Activated CD4-positive, alpha-beta T cell treated with anti-CD3 and anti-CD28 coated beads for 36 hours (primary cell): ENCODE data around the gene AGBL1. TPM values are rescaled to one million over a fixed set of nuclear protein-coding genes. Genes with fewer than 3 reads are reported as not detected.

ENCODE experiments used
- ATAC-seq: fragments of 200-7000 bp; cut with Tn5 transposase; one replicate; pipeline ENCODE4 v1.10.0; 2021; ENCODE audit warnings: mild to moderate bottlenecking, moderate library complexity
- CTCF ChIA-PET: fragments of 350-600 bp; sonication (Branson Sonifier 250); formaldehyde crosslinking; loops from one replicate; lab custom pipeline; 2021; ENCODE audit warnings: antibody characterized with exemption; lab: Charles Lee
- POLR2A ChIA-PET: fragments of 350-600 bp; sonication (Branson Sonifier 250); formaldehyde crosslinking; loops from one replicate; lab custom pipeline; 2021; ENCODE audit warnings: antibody characterized with exemption, inconsistent platforms; lab: Charles Lee
- DNase-seq: peaks from one replicate; pipeline ENCODE4 v3.0.0-alpha.2; 2020
- H3K27ac Mint-ChIP-seq: one replicate; pipeline ENCODE4 v1.8.0; 2021; ENCODE audit warnings: mixed read lengths
- H3K27me3 Mint-ChIP-seq: one replicate; pipeline ENCODE4 v1.8.0; 2021; ENCODE audit warnings: mixed read lengths
- H3K36me3 Mint-ChIP-seq: one replicate; pipeline ENCODE4 v1.8.0; 2021; ENCODE audit warnings: low read depth, mixed read lengths
- H3K4me1 Mint-ChIP-seq: one replicate; pipeline ENCODE4 v1.8.0; 2021; ENCODE audit warnings: mixed read lengths
- H3K4me3 Mint-ChIP-seq: one replicate; pipeline ENCODE4 v1.8.0; 2021; ENCODE audit warnings: mild to moderate bottlenecking, moderate library complexity, mixed read lengths
- H3K9me3 Mint-ChIP-seq: one replicate; pipeline ENCODE4 v1.8.0; 2021; ENCODE audit warnings: low read depth, mixed read lengths
- intact Hi-C, 2 experiments: fragments of 100-400 bp; cut with DNase I in 1 of 2; cut with micrococcal nuclease in 1 of 2; formaldehyde crosslinking; loops; one replicate each; pipeline versions ENCODE4 v1.14.2 to v1.15.1; 2022 to 2024; cut with DNase I, micrococcal nuclease
- total RNA-seq, 2 experiments: library from RNA; stranded (reverse); gene quantifications; one replicate each; pipeline ENCODE4 v1.2.3, GENCODE V29; 2021

Gene AGBL1
- total RNA-seq, 2 experiments from 2014 or later: 0.04 to 0.05 TPM

DNA sequence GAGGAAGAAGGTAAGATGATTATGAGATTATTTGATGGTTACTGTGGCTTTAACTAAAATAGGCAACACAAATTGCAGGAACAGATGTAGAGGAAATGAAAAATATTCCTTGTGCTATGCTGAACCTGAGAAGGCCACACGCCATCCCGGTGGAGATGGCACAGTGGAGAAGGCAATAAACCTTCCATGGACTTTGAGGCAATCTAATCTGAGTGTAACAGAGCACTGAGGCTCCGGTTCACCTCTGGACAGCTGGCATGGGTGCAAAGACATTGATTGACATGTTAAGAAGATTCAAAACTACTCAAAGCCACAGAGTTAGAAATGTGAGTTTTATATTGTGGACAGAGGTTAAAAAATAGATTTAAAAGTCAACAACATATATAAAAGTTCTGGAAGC, 535.7 kb downstream of the AGBL1 start:
- CTCF ChIA-PET: no interaction called here
- Mint-ChIP-seq H3K9me3 (no peaks in the 10 kb centered on the region), H3K4me1 (peaks cover 59% of the 10 kb centered on the region), H3K27ac (no peak overlapping the region), H3K27me3 (no peaks in the 10 kb centered on the region), H3K36me3 (no peaks in the 10 kb centered on the region), H3K4me3 (no peak overlapping the region)
- POLR2A ChIA-PET: no interaction called here
- intact Hi-C loops: no loop called here
- no peak for DNase-seq
- no peak for ATAC-seq

DNA sequence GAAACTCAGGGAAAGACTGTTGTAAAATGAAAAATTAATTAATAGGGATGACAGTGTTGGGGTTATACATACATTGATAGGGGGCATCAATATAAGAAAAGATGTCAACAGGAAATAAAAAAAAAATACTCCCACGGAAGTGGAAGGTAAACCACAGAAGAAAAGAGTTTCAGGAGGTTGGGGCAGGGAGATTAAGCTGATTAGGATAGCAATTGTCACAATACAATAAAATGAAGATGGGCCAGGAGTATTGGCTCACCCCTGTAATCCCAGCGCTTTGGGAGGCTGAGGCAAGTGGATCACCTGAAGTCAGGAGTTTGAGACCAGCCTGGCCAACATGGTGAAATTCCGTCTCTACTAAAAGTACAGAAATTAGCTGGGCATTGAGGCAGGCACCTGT, 536.1 kb downstream of the AGBL1 start:
- Mint-ChIP-seq H3K4me1 (peaks cover 60% of the 10 kb centered on the region), H3K27me3 (no peaks in the 10 kb centered on the region), H3K4me3 (no peak overlapping the region), H3K36me3 (no peaks in the 10 kb centered on the region), H3K9me3 (no peaks in the 10 kb centered on the region), H3K27ac (no peak overlapping the region)
- intact Hi-C loops: no loop called here
- ChIA-PET POLR2A (interaction anchor here (1.3 kb wide), 1 partner anchor 9 kb away, joined by 5 read pairs; no protein-coding TSS in a partner anchor), CTCF (no interaction called here)
- DNase-seq (no peak), ATAC-seq (no peak)

DNA sequence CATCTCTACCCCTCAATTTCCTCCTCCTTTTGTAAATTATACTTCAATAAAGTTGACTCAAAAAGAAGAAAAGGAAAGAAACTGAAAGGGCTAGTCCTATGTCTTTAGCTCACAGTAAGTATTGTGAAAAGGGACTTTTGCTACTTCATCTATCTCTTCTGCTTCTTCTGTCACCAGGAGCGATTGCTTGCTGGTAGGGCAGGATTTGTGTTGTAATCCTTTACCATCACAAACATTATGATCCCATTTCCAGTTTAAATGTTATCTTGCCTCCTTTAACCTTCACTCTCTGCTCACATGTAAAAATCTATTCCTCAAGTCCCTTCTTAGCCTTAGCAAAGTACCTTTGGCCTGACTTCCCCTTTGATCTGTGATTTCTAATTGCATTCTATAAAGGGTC, 537.1 kb downstream of the AGBL1 start:
- Mint-ChIP-seq H3K27me3 (no peaks in the 10 kb centered on the region), H3K4me3 (no peak overlapping the region), H3K36me3 (no peaks in the 10 kb centered on the region), H3K27ac (no peak overlapping the region), H3K9me3 (no peaks in the 10 kb centered on the region), H3K4me1 (peaks cover 55% of the 10 kb centered on the region)
- intact Hi-C loops: no loop called here
- CTCF ChIA-PET: no interaction called here
- ATAC-seq (no peak), DNase-seq (no peak)
- POLR2A ChIA-PET: interaction anchor here (1.3 kb wide), 1 partner anchor 8 kb away, joined by 5 read pairs; no protein-coding TSS in a partner anchor

DNA sequence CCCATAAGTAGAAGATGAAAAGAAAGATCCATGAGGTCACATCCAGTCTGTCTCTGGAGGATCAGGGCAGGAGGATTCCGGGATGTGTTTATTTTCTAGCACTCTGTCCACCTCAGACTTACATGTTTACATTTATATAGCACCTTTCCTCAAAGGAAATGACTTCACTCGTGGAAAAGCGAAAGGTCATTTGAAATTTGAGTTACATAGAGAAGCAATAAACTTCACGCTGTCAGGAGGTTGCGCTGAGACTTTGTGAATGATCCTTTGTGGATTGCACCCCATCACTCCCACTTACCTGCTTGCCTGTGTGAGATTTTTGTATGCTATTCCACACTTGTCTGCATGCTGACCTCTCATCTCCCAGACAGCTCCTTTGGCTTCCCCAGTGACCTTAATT, 540.5 kb downstream of the AGBL1 start:
- peaks cover 47% of the 10 kb centered on the region for H3K4me1 Mint-ChIP-seq
- intact Hi-C loops: loop anchor here in 1 of 2 experiments (10.0 kb wide), 1 partner anchor 765 kb away; no protein-coding TSS in a partner anchor
- DNase-seq: no peak
- peaks cover 2% of the 10 kb centered on the region for H3K27me3 Mint-ChIP-seq
- no peak overlapping the region for H3K4me3 Mint-ChIP-seq
- no peak for ATAC-seq
- ChIA-PET POLR2A (interaction anchor here (0.6 kb wide), 1 partner anchor 75 kb away, joined by 3 read pairs; no protein-coding TSS in a partner anchor), CTCF (no interaction called here)
- H3K27ac Mint-ChIP-seq: no peak overlapping the region
- H3K9me3 Mint-ChIP-seq: no peaks in the 10 kb centered on the region
- no peaks in the 10 kb centered on the region for H3K36me3 Mint-ChIP-seq

DNA sequence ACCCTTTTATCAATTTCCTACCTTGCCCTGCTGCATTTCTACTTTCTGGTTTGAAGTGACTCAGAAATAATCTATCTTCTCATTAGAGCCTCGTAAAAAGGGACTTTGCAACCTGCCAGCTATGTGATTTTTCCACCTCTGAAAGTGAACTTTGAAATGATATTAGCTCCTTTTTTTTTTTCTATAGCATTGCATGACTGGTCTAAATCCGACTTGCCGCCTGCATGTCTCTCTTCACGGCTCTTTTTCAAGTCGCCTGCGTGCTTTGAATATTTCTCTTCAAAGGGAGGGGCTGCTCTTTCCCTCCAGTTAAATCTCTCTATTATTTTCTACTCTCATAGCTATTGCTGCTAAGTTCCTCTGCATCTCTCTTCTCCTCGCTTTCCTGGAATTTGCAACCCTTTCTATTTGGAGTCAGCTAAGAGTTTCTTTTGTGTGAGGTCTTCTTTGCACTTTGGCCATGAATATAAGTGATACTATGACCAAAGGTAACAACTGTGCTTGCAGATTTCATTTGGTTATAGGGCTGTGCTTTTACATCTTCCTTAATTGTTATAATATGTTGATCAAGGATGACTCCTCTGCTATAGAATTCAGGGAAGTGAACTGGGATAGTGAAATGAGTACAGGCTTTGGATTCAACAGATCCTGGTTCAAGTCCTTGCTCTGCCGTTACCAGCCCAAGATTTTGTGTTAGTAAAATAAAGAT, 541.1 kb downstream of the AGBL1 start:
- ChIA-PET POLR2A (interaction anchor here (0.6 kb wide), 1 partner anchor 74 kb away, joined by 3 read pairs; no protein-coding TSS in a partner anchor), CTCF (interaction anchor here (0.9 kb wide), 1 partner anchor 122 kb away, joined by 4 read pairs; no protein-coding TSS in a partner anchor)
- H3K27ac Mint-ChIP-seq: no peak overlapping the region
- DNase-seq (no peak), ATAC-seq (no peak)
- peaks cover 4% of the 10 kb centered on the region for H3K27me3 Mint-ChIP-seq
- intact Hi-C loops: loop anchor here in 1 of 2 experiments (10.0 kb wide), 1 partner anchor 766 kb away; no protein-coding TSS in a partner anchor
- peaks cover 47% of the 10 kb centered on the region for H3K4me1 Mint-ChIP-seq
- H3K36me3 Mint-ChIP-seq: no peaks in the 10 kb centered on the region
- H3K4me3 Mint-ChIP-seq: no peak overlapping the region
- H3K9me3 Mint-ChIP-seq: no peaks in the 10 kb centered on the region

DNA sequence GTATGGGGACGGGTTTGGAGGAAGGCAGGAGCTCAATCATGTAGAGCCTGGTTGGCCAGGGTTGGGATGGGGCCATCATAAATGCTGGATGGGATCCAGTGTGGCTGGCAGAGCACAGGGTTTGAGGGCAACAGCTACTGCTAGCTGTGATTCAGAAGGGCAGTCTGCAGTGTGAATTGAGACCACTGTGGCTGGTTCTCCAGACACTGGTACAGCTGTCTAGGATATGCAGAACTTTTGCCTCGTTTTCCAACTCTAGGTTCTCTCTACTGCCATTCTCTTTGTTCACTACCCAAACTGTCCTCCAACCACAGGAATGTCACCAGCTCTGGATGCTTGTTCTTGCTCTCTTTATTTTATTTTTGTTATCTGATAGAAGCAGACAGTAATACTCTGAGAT, 543.6 kb downstream of the AGBL1 start:
- H3K4me1 Mint-ChIP-seq: peaks cover 39% of the 10 kb centered on the region
- peaks cover 4% of the 10 kb centered on the region for H3K27me3 Mint-ChIP-seq
- no peak for ATAC-seq
- no peaks in the 10 kb centered on the region for H3K9me3 Mint-ChIP-seq
- no peak overlapping the region for H3K4me3 Mint-ChIP-seq
- intact Hi-C loops: loop anchor here in 1 of 2 experiments (10.0 kb wide), 1 partner anchor 768 kb away; no protein-coding TSS in a partner anchor
- no peaks in the 10 kb centered on the region for H3K36me3 Mint-ChIP-seq
- POLR2A ChIA-PET: no interaction called here
- H3K27ac Mint-ChIP-seq: no peak overlapping the region
- no peak for DNase-seq
- CTCF ChIA-PET: interaction anchor here (1.9 to 3.8 kb wide), 2 partner anchors 30 to 121 kb away, joined by 9 to 48 read pairs; no protein-coding TSS in a partner anchor

DNA sequence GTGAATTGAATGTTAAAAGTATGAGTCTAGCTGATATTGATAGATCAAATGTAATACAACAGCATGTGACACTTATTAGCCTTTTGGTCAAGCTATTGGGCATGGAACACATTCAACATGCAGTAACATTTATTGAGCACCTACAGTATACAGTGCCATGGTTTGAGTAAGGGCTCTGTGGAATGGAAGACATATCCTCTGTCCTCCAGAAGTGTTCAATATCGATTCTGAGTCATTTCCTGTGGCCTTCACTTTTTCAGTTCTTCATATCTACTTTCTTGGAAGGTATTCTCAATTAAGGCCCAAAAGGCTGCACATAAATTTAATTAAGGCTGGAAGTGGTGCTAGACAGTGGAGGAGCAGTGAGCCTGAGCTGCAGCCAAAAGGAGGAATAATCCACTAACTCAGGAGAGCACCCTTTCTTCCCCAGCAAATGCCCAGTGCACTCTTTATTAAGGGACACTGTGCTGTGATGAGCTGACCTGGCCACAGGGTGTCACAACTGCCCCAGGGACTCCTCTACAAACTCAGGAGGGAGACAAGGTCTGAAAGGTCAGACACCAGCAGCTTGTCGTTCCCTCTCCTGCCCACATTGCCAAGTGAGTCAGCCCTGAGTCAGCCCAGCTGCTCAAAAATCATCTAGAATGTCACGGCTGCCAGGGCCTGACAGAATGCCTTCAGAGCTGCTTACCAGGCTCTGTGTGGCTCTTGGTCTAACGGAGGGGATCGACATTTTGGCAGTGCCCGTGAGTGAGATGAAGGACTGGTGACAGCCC, 544.8 kb downstream of the AGBL1 start:
- DNase-seq (peak; percentile 90), ATAC-seq (peak; percentile 100)
- H3K36me3 Mint-ChIP-seq: no peaks in the 10 kb centered on the region
- H3K27ac Mint-ChIP-seq: peak overlapping the region; percentile 53
- H3K4me3 Mint-ChIP-seq: peak overlapping the region; percentile 15
- intact Hi-C loops: loop anchor here (1.0 to 10.0 kb wide), 6 partner anchors 24 to 1620 kb away; no protein-coding TSS in a partner anchor
- H3K9me3 Mint-ChIP-seq: no peaks in the 10 kb centered on the region
- ChIA-PET POLR2A (interaction anchor here (0.6 to 0.7 kb wide), 2 partner anchors 8 to 25 kb away, joined by 3 to 5 read pairs; no protein-coding TSS in a partner anchor), CTCF (interaction anchor here (0.6 to 3.8 kb wide), 16 partner anchors 13 to 311 kb away, joined by 3 to 48 read pairs (median 4); no protein-coding TSS in a partner anchor)
- peaks cover 42% of the 10 kb centered on the region for H3K4me1 Mint-ChIP-seq
- H3K27me3 Mint-ChIP-seq: peaks cover 4% of the 10 kb centered on the region

DNA sequence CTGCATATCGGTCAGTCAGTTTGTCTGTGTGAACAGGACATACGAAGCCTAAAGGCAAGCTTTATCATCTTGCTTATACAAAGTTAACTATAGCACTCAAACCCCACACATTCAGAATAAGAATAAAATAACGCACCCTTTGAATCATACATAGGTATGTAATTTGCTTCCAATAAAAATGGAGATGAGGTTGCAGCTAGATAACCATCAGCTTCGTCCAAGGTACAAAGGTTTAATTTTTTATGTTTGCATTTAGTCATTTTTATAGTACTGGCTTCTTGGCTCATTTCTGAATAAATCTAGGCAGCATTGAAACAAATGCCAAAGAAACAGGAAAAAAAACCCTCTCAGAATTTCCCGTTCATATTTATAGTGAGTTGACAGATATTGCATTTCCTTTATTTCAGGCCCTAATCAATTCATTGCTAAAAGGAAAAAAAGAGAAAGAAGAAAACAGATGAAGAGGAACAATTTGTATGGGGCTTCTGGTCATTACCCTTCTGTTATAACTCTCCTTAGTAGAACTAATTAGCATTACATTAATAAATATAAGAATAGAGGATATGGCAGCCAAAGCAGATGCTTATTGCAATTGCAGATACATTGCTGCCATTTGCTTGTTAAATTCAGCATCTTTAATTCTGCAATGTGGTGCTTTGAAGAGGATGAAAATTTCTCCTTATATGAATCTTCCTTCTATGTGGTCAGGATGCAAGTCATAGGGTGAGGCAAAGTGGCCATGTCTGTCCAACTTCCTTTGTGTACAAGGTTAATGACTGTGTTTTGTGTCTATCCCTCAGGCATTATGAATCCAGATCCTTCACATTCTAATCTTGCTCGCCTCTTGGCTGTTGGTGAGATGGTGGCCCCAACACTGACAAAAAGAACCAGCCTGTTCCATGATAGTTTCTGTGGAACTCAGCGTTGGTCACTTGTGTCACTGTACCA, 550.0 kb downstream of the AGBL1 start:
- H3K27ac Mint-ChIP-seq: no peak overlapping the region
- intact Hi-C loops: loop anchor here in 1 of 2 experiments (10.0 kb wide), 1 partner anchor 775 kb away; no protein-coding TSS in a partner anchor
- no peak overlapping the region for H3K4me3 Mint-ChIP-seq
- H3K36me3 Mint-ChIP-seq: no peaks in the 10 kb centered on the region
- H3K27me3 Mint-ChIP-seq: peaks cover 2% of the 10 kb centered on the region
- H3K4me1 Mint-ChIP-seq: peaks cover 25% of the 10 kb centered on the region
- POLR2A ChIA-PET: no interaction called here
- CTCF ChIA-PET: interaction anchor here (0.7 to 1.2 kb wide), 7 partner anchors 15 to 1992 kb away, joined by 3 to 6 read pairs (median 3); partner anchors contain the start of gene AEN
- H3K9me3 Mint-ChIP-seq: no peaks in the 10 kb centered on the region
- DNase-seq (no peak), ATAC-seq (no peak)

DNA sequence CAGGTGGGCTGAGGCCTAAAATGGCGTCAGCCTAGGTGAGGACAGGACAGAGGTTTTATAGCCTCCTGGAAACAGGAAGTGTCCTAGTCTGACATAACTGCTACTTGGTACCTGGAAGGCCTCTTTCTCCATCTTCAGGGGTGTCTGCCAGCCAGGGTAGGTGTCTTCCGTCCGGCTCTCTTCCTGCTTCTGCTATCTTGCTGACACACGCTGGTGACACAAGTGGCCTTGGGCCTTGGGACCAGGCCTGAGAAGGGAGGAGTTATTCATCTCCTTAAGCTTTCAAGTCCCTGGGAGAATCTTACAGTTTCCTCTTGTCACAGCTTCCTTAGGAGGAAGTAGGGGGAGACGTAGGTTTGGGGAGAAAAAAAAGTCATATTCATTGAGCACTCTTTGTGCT, 551.3 kb downstream of the AGBL1 start:
- no peak overlapping the region for H3K27ac Mint-ChIP-seq
- no peak for ATAC-seq
- no peak for DNase-seq
- H3K4me1 Mint-ChIP-seq: peaks cover 13% of the 10 kb centered on the region
- no peak overlapping the region for H3K4me3 Mint-ChIP-seq
- ChIA-PET CTCF (interaction anchor here (1.2 kb wide), 2 partner anchors 16 to 17 kb away, joined by 3 to 6 read pairs; no protein-coding TSS in a partner anchor), POLR2A (no interaction called here)
- H3K27me3 Mint-ChIP-seq: no peaks in the 10 kb centered on the region
- H3K9me3 Mint-ChIP-seq: no peaks in the 10 kb centered on the region
- intact Hi-C loops: no loop called here
- H3K36me3 Mint-ChIP-seq: no peaks in the 10 kb centered on the region

DNA sequence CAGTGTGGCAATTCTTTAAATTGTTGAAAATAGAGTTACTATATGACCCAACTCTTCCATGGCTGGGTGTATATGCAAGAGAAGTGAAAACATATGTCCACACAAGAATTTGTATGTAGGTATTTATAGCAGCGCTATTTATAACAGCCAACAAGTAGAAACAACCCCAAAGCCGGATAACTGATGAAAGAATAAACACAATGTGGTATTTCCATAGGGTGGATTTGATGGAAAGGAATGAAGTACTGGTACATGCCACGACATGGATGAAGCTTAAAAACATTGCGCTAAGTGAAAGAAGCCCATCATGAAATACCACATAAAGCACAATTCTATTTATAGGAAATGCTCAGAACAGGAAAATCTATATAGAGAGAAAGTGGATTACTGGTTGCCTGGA, 554.5 kb downstream of the AGBL1 start:
- Mint-ChIP-seq H3K4me3 (no peak overlapping the region), H3K27me3 (peaks cover 3% of the 10 kb centered on the region), H3K36me3 (no peaks in the 10 kb centered on the region), H3K27ac (no peak overlapping the region), H3K4me1 (peaks cover 12% of the 10 kb centered on the region), H3K9me3 (peaks cover 6% of the 10 kb centered on the region)
- CTCF ChIA-PET: no interaction called here
- intact Hi-C loops: no loop called here
- ATAC-seq (no peak), DNase-seq (no peak)
- POLR2A ChIA-PET: no interaction called here
